ENCODE results near the gene ARHGEF19.
"Not testable (repeated sequence)": the region's sequence is repeated elsewhere in the genome, so short reads cannot be mapped to it uniquely, and the experiment has no call there.

ARHGEF19 gene

DNA sequence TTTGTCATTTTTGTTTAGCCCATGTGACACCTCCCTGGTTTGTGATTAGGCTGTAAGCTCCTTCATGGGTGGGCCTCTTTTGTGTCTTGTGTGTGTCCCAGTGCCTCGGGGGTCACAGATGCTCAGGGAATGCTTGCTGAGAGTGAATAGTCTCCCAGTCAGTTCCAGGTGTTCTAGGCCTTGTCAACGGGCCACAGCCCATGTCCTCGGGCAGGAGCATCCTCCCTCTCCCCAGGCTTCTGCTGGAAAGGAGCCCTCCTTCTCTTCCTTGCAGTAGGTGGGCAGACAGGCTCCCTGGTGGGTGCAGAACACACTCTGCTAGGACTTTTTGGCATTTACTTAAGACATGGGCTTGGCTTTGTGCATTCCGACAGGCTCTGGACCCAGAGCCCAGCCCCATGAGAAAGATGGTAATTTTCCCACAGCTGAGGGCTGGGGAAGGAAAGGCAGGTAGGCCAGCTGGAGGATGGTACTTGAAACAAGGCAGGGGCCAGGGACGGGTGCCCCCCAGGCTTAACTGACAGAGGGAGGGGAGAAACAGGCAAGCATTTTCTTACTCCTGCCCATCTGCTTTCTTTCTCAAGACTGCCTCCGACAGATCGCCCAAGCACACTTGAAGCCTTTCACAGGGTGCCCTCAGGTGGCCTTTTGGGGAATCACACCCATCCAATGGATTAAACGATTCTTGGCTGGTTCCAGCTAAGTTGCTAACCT, 31.6 kb upstream of the ARHGEF19 start:
- DNase-seq: no peak

GRCh38 chr1:16243215-16243610, 30.8 kb upstream of the ARHGEF19 start:
- no peak for DNase-seq

DNA sequence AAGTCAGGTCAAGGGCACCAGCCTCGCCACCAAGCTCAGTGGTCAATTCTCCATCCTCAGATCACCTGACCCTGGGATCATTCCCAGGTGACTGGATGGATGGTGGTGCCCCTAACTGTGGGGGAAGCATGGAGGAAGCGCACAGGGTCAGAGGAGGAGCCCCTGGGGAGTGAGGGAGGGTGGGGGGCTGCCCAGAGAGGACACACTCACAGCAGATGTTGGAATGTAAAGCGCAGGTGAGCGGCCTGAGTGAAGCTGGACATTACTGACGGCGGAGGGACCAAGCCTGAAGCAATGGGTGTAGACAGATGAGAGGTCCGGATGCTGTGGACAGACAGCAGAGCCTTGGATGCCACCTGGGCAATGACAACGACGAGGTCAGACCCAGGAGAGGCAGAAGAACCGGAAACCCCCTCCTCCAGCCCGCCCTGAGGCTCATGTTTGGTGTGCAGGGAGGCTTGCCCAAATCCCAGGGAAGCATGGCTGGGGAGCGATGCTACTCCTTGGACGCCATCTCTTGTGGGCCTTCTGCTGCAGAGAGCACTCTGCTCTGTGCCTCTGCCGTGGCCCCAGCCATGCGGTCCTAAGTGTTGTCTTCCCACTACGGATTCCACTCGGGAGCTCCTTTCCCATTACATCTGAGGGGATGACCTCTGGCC, 30.2 kb upstream of the ARHGEF19 start:
- DNase-seq: no peak

GRCh38 chr1:16241221-16241708, 28.8 kb upstream of the ARHGEF19 start:
- no peak for DNase-seq

GRCh38 chr1:16239972-16240491, 27.6 kb upstream of the ARHGEF19 start:
- DNase-seq: no peak

DNA sequence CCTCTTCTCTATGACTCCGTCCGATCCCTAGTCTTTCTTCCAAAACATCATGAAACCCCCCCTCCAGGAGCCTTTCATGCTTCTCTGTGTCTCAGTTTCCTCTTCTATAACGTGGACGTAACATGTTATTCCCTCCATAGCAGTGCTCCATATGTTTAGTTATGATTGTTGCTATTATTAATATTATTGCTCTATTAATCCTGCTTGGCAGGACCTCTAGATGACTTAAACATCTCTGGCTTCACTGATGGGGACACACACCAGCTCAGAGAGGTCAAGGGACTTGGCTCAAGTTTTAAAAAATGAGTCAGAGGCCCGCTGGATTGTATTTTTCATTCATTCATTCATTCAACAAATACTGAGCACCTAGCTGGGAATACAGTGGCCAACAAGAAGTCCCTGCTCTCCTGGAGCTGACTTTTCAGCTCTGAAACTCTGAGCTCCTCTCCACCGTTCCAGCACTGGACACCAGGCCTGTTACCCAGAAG, 24.9 kb upstream of the ARHGEF19 start:
- no peak for DNase-seq

- peak; percentile 65 for DNase-seq
These were observed 24.3 kb upstream of the ARHGEF19 start, which contains the start of gene CPLANE2 for GRCh38 chr1:16236511-16237342. Gene CPLANE2 (minus strand): TSS chr1:16237183. CDS start chr1:16236742, 441 bp downstream.

- peak; percentile 65 for DNase-seq
These were observed 23.6 kb upstream of the ARHGEF19 start for GRCh38 chr1:16235944-16236510.

DNA sequence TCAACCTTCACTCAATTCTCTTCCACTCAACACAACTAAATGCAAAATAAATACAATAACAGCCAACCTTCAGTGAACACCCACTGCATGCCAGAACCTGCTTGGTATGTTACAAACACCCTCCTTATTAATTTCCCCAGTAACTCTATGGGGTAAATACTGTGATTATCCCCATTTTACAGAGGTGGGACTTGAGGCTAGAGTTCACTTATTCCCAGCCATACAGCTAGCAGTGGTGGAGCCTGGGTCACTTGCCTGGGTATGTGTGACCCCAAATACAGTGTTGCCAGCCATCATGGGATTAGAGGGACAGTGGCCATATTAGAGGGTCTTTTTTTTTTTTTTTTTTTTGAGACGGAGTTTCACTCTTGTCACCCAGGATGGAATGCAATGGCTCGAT, 22.9 kb upstream of the ARHGEF19 start:
- no peak for DNase-seq

DNA sequence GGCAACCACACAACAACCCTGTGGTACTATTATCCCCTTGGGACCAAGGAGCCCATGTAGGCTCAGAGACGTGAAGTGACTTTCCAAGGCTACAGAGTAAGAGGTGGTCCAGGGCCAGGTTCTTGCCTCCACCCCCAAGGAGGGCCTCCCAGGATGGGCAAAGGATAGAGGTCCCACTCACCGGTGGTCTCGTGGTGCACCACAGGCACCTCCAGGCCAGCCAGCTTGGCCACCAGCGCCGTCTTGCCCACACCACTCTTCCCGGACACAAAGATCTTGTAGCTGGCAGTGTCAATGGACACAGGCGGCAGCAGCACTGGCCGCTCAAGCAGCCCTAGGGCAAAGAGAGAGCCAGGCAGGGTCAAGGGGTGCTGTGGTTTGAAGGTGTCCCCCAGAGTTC, 21.0 kb upstream of the ARHGEF19 start:
- no peak for DNase-seq

- no peak for DNase-seq
These were observed 19.9 kb upstream of the ARHGEF19 start for GRCh38 chr1:16232316-16232710.

- DNase-seq: no peak
These were observed 19.2 kb upstream of the ARHGEF19 start for GRCh38 chr1:16231331-16232315.

DNA sequence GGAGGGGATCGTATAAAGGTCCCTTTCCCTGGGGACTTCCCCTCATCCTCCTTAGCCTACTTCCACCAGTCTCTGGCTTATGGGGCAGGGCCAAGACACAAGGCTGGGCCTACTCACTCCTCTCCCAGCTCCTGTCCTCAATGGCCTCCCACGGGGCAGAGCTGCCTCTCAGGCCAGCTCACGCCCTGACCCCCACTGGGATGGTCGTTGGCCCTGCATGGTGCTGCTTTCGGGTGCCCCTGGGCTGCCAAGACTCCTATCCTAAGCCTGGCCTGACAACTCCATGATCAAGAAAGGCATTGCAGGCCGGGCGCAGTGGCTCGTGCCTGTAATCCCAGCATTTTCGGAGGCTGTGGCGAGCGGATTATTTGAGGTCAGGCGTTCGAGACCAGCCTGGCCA, 18.3 kb upstream of the ARHGEF19 start:
- DNase-seq: no peak

- no peak for DNase-seq
These were observed 17.7 kb upstream of the ARHGEF19 start for GRCh38 chr1:16229976-16230740.

DNA sequence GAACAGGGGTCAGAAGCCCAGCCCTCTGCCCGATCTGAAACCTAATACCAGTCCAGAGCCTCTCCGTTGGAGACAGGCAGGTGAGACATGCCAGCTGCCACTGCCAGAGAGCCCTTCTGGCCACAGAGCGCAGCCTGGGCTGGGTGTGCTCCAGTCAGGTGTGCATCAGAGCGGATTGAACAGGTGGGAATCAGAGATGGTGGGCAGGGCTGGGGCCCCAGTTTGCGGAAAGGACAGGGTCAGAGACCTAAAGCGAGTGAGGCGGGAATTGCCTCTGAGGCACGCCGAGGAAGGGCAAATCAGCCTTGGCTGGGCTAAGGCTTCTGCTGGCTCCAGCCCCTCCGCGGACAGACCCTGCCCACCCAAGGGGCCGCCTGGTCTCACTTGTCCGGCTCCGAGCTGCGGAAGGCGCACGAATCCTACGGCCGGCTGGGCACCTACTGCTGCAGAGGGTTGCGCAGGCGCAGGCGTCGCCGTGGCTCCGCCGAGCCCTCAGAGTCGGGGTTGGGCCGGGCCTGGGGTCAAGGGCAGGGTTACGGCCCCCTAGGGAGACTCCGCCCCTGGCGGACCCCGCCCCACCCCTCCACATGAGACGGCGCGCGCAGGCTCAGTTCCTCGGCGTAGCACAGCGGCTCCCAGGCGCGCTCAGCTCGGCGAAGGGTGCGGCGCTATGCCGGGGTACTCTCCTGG, 14.2 kb upstream of the ARHGEF19 start:
- peak; percentile 26 for DNase-seq

GRCh38 chr1:16226129-16226489, 13.7 kb upstream of the ARHGEF19 start:
- DNase-seq: no peak

DNA sequence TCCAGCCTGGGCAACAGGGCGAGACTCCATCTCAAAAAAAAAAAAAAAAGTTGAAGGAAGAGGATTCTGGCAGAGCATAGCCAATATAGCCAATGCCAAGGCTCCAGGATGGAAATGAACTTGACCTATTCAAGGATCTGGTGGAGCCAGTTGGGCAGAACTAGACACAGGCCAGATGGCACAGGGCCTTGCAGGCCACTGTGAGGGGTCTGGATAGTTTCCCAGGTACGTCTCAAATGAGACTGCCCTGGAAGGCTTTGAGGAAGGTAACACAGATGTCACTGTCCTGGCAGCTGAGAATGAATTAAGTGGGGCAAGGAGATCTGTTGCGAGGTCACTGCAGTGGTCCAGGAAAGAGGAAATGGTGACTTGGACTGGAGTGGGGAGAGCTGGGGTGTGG, 12.0 kb upstream of the ARHGEF19 start:
- DNase-seq: no peak

GRCh38 chr1:16222716-16223115, 10.3 kb upstream of the ARHGEF19 start:
- not testable (repeated sequence) for DNase-seq

- DNase-seq: no peak
These were observed 9.0 kb upstream of the ARHGEF19 start for GRCh38 chr1:16221499-16221898.

DNA sequence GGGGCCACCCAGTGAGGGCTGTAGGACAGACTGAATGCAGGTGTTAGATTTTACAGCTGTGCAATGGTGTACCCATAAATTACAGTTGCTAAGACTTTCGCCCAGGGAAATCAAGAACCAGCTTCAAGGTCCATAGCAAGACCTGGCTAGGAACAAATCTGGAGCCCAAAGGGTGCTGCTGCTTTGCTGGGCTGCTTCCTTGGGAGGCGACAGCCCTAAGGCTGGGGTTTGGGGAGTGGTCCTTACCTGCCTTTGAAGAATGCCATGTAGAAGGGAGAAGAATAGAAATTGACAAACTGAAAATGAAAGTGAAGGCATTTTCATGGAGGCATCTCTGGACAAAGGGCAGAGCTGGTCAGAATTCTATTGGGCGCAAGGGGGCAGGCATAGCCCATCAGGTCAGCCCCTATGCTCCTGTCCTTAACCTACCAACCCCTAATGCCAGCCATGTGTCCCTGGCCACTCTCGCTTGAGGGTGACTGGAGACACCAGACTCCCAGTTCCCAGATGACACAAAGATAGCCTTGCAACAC, 7.6 kb upstream of the ARHGEF19 start:
- no peak for DNase-seq
